WTC11 (cell line): ENCODE results near the gene ARHGEF9.

ENCODE experiments used
- CTCF ChIP-seq: fragments of 200-600 bp; IDR thresholded peaks from 2 replicates; pipeline ENCODE4 v1.8.0; 2022; ENCODE audit warnings: antibody characterized with exemption
- FOXJ3 ChIP-seq: sonication (generic); formaldehyde crosslinking; IDR thresholded peaks from 2 replicates; pipeline ENCODE4 v1.9.0; 2021; ENCODE audit warnings: missing genetic modification reagents, mild to moderate bottlenecking, borderline replicate concordance
- NR2C2 ChIP-seq: sonication (generic); formaldehyde crosslinking; IDR thresholded peaks from 2 replicates; pipeline ENCODE4 v1.8.0; 2022; ENCODE audit warnings: mild to moderate bottlenecking, missing genetic modification reagents
- TF ChIP-seq, protein P1 (sequence below): sonication (generic); formaldehyde crosslinking; IDR thresholded peaks from 2 replicates; pipeline ENCODE4 v1.8.0; 2022; ENCODE audit warnings: mild to moderate bottlenecking, missing genetic modification reagents

- TF ChIP-seq CTCF (no peak), NR2C2 (CRISPR knock-in tag) (no peak), FOXJ3 (CRISPR knock-in tag) (no peak)
- TF ChIP-seq, protein P1, sequence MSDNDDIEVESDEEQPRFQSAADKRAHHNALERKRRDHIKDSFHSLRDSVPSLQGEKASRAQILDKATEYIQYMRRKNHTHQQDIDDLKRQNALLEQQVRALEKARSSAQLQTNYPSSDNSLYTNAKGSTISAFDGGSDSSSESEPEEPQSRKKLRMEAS (CRISPR knock-in tag) = no peak
Observed at GRCh38 chrX:63720293-63720692, 64.7 kb downstream of the ARHGEF9 start.
